Suprapubic skin (tissue), 3 donors: ENCODE data around the gene UQCRC1.

Experiments used
- POLR2A ChIP-seq, 2 donors: fragments of 450-650 bp; IDR thresholded peaks; one replicate each; pipeline ENCODE4 v1.6.1; 2017; ENCODE audit warnings: antibody characterized with exemption in 2 of 2, mild to moderate bottlenecking in 2 of 2, moderate library complexity in 2 of 2
- TF ChIP-seq, protein P1 (sequence below), 2 donors: fragments of 200-600 bp in 1 of 2; fragments of 450-650 bp in 1 of 2; sonication (generic) in 1 of 2; IDR thresholded peaks; one replicate each; pipeline ENCODE4 v1.5.1; 2016 to 2019; ENCODE audit warnings: antibody characterized with exemption in 2 of 2, mild to moderate bottlenecking in 1 of 2, moderate library complexity in 1 of 2

- TF ChIP-seq, protein P1, sequence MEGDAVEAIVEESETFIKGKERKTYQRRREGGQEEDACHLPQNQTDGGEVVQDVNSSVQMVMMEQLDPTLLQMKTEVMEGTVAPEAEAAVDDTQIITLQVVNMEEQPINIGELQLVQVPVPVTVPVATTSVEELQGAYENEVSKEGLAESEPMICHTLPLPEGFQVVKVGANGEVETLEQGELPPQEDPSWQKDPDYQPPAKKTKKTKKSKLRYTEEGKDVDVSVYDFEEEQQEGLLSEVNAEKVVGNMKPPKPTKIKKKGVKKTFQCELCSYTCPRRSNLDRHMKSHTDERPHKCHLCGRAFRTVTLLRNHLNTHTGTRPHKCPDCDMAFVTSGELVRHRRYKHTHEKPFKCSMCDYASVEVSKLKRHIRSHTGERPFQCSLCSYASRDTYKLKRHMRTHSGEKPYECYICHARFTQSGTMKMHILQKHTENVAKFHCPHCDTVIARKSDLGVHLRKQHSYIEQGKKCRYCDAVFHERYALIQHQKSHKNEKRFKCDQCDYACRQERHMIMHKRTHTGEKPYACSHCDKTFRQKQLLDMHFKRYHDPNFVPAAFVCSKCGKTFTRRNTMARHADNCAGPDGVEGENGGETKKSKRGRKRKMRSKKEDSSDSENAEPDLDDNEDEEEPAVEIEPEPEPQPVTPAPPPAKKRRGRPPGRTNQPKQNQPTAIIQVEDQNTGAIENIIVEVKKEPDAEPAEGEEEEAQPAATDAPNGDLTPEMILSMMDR (IDR thresholded peaks at IDR 0.05): no peak
- TF ChIP-seq POLR2A (IDR thresholded peaks at IDR 0.05): no peak
Observed at GRCh38 chr3:48564667-48565066, 44.8 kb downstream of the UQCRC1 start.
